Stomach (tissue), 9 donors: ENCODE measurements around the gene CPED1. TPM values are rescaled to one million over a fixed set of nuclear protein-coding genes. Genes with fewer than 3 reads are reported as not detected.

Experiments
- DNase-seq, 2 donors: peaks; one replicate each; pipeline versions ENCODE4 v3.0.0 to v3.0.0-alpha.2; 2013 to 2019
- H3K27ac ChIP-seq, 5 donors: fragments of 200-600 bp in 4 of 5; sonication (generic) in 4 of 5; one replicate each; pipeline ENCODE4 v1.5.1; 2013 to 2019; ENCODE audit warnings: mild to moderate bottlenecking in 1 of 5, moderate library complexity in 1 of 5
- H3K27me3 ChIP-seq, 3 donors: fragments of 200-600 bp; sonication (generic); one replicate each; pipeline ENCODE4 v1.5.1; 2017 to 2019; ENCODE audit warnings: mixed run types in 1 of 3
- H3K36me3 ChIP-seq, 4 donors: fragments of 200-600 bp; sonication (generic); 1 replicate in 3 of 4; 2 replicates in 1 of 4; pipeline ENCODE4 v1.5.1; 2016 to 2019
- H3K4me1 ChIP-seq, 4 donors: fragments of 200-600 bp; sonication (generic); one replicate each; pipeline ENCODE4 v1.5.1; 2016 to 2019
- H3K4me3 ChIP-seq, 4 donors: fragments of 200-600 bp; sonication (generic) in 3 of 4; one replicate each; pipeline ENCODE4 v1.5.1; 2016 to 2019; ENCODE audit warnings: mild to moderate bottlenecking in 1 of 4
- H3K9me3 ChIP-seq, 4 donors: fragments of 200-600 bp; sonication (generic); one replicate each; pipeline ENCODE4 v1.5.1; 2016 to 2019
- EP300 ChIP-seq: sonication (generic); formaldehyde crosslinking; IDR thresholded peaks from one replicate; pipeline ENCODE4 v1.6.1; 2017; ENCODE audit warnings: antibody characterized with exemption
- POLR2A ChIP-seq, 4 donors: fragments of 450-650 bp; IDR thresholded peaks; one replicate each; pipeline ENCODE4 v1.6.1; 2016; ENCODE audit warnings: antibody characterized with exemption in 4 of 4, control low read depth in 2 of 4, mild to moderate bottlenecking in 1 of 4, moderate library complexity in 1 of 4
- POLR2AphosphoS5 ChIP-seq, 3 donors: sonication (generic); formaldehyde crosslinking; IDR thresholded peaks; one replicate each; pipeline ENCODE4 v1.6.1; 2016; ENCODE audit warnings: antibody characterized with exemption in 3 of 3
- WGBS, 5 donors: extraction: QIAGEN DNeasy Blood & Tissue Kit in 3 of 5; methylation state at CpG; one replicate each; pipeline versions ENCODE4 v1.1.5 to v1.1.7; 2013 to 2018; 5-methylcytosine and 5-hydroxymethylcytosine counted together
- intact Hi-C: fragments of 100-400 bp; cut with DNase I; formaldehyde crosslinking; loops from one replicate; pipeline ENCODE4 v1.15.1; 2023; ENCODE audit warnings: low total_unique reads
- polyA plus RNA-seq, 3 donors: library from polyadenylated mRNA; stranded (reverse); fragments of 200-250 nt; gene quantifications; one replicate each; pipeline ENCODE4 v1.2.3, GENCODE V29; 2013
- total RNA-seq, 5 donors: library from RNA; depleted of rRNA; stranded (reverse); fragments of >200 nt; gene quantifications; one replicate each; pipeline versions ENCODE4 v1.1.0 to v1.2.3, GENCODE V29; 2014 to 2016
- TF ChIP-seq, protein P1 (sequence below), 7 experiments: fragments of 450-650 bp in 4 of 7; fragments of 200-600 bp in 3 of 7; sonication (generic) in 3 of 7; IDR thresholded peaks; one replicate each; pipeline ENCODE4 v1.5.1; 2016 to 2019; ENCODE audit warnings: antibody characterized with exemption in 7 of 7, control low read depth in 2 of 7, mild to moderate bottlenecking in 1 of 7
- donor health status: healthy with polysubstance abuse.
- donor health status: Bipolar disorder and iron deficiency.
- donor health status: healthy.

CPED1 gene
- total and polyA plus RNA-seq, 8 donors: 3.0 to 58.7 (median 15.9) TPM

DNA sequence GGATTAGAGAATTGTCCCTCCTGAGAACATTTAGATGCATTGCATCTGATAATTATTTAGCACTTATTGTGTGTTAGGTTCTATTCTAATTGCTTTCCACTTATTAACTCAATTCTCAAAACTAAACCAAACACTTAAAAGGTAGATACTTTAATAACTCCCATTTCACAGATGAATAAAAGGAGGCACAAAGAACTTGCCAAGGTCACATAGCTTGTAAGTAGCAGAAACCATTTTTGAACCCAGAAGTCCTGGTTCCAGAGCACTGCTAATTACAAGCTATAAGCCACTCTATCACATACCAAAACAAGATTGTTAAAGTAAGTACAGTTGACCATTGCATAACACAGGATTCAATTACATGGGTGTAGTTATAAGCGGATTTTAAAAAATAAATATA lies 164.9 kb downstream of the CPED1 start:
- WGBS, 5 donors: 92 to 100% (median 93%) methylated on average over 1 of the region's 1 CpG
- TF ChIP-seq, protein P1, sequence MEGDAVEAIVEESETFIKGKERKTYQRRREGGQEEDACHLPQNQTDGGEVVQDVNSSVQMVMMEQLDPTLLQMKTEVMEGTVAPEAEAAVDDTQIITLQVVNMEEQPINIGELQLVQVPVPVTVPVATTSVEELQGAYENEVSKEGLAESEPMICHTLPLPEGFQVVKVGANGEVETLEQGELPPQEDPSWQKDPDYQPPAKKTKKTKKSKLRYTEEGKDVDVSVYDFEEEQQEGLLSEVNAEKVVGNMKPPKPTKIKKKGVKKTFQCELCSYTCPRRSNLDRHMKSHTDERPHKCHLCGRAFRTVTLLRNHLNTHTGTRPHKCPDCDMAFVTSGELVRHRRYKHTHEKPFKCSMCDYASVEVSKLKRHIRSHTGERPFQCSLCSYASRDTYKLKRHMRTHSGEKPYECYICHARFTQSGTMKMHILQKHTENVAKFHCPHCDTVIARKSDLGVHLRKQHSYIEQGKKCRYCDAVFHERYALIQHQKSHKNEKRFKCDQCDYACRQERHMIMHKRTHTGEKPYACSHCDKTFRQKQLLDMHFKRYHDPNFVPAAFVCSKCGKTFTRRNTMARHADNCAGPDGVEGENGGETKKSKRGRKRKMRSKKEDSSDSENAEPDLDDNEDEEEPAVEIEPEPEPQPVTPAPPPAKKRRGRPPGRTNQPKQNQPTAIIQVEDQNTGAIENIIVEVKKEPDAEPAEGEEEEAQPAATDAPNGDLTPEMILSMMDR (IDR thresholded peaks at IDR 0.05): no peak
- TF ChIP-seq POLR2AphosphoS5 (IDR thresholded peaks at IDR 0.05) (no peak), EP300 (no peak), POLR2A (IDR thresholded peaks at IDR 0.05) (no peak)
- Histone ChIP-seq H3K4me3 (no peak overlapping the region), H3K27me3 (no peaks in the 10 kb centered on the region), H3K36me3 (peaks cover 0 to 17% (median 3%) of the 10 kb centered on the region in 4 donors), H3K9me3 (no peaks in the 10 kb centered on the region), H3K27ac (no peak overlapping the region), H3K4me1 (no peaks in the 10 kb centered on the region)
- intact Hi-C loops: no loop called here
- no peak for DNase-seq

- TF ChIP-seq EP300 (no peak), POLR2A (IDR thresholded peaks at IDR 0.05) (no peak)
- intact Hi-C loops: no loop called here
- H3K27me3 ChIP-seq: no peaks in the 10 kb centered on the region
- no peaks in the 10 kb centered on the region for H3K4me1 ChIP-seq
- H3K27ac ChIP-seq: no peak overlapping the region
- no peak overlapping the region for H3K4me3 ChIP-seq
- no peaks in the 10 kb centered on the region for H3K9me3 ChIP-seq
- no peak for DNase-seq
- WGBS, 5 donors: 96 to 98% (median 97%) methylated on average over 1 of the region's 1 CpG
- peaks cover 0 to 15% (median 2%) of the 10 kb centered on the region in 4 donors for H3K36me3 ChIP-seq
Observed at GRCh38 chr7:121153995-121154394, 165.5 kb downstream of the CPED1 start.

DNA sequence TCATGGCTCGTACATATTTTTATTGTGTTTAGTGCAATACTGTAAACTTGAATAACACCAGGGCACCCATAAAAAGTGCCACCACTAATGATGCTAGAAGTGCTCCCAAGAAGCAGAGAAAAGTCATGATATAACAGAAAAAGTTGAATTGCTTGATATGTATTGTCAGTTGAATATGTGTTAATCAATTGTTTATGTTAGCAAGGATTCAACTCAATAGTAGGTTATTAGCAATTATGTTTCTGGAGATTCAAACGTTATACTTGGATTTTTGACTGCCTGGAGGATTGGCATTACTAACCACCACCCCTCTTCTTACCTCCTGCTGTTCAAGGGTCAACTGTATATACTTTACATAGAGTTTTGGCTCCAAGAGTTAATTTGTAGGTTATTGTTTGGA lies 168.3 kb downstream of the CPED1 start:
- Histone ChIP-seq H3K36me3 (no peaks in the 10 kb centered on the region), H3K4me3 (no peak overlapping the region), H3K27me3 (no peaks in the 10 kb centered on the region), H3K27ac (no peak overlapping the region), H3K9me3 (no peaks in the 10 kb centered on the region), H3K4me1 (no peaks in the 10 kb centered on the region)
- 54 to 62% (median 59%) methylated on average over 2 of the region's 2 CpGs for WGBS, 5 donors
- intact Hi-C loops: no loop called here
- TF ChIP-seq POLR2AphosphoS5 (IDR thresholded peaks at IDR 0.05) (no peak), EP300 (no peak), POLR2A (IDR thresholded peaks at IDR 0.05) (no peak)
- TF ChIP-seq, protein P1 (IDR thresholded peaks at IDR 0.05): no peak
- no peak for DNase-seq

DNA sequence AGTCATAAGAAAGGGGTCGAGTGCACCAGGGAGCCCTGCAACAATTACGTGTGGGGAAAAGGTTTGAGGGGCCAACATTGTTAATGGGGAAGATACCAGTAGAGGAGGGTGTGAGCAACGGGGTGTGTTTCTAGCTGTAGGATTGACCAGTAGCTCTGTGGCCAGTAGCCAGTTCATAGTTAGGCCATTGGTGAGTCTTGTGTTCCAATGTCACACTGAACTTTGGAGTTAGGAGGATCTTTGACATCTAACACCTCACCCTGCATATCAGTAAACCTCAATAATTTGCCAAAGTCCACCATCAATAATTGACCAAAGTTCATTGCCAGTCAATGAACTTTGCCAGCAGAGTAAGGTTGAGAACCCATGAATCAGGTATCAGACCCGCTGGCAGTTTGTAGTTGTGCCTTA lies 168.8 kb downstream of the CPED1 start:
- intact Hi-C loops: no loop called here
- WGBS, 5 donors: 70 to 89% (median 79%) methylated on average over 4 of the region's 4 CpGs

More for the DNA sequence above, 168.8 kb downstream of the CPED1 start:
- Histone ChIP-seq H3K36me3 (no peaks in the 10 kb centered on the region), H3K9me3 (no peaks in the 10 kb centered on the region), H3K4me3 (no peak overlapping the region), H3K4me1 (no peaks in the 10 kb centered on the region), H3K27ac (no peak overlapping the region), H3K27me3 (no peaks in the 10 kb centered on the region)
- no peak for DNase-seq
- TF ChIP-seq POLR2A (IDR thresholded peaks at IDR 0.05) (no peak), POLR2AphosphoS5 (IDR thresholded peaks at IDR 0.05) (no peak), EP300 (no peak)
- TF ChIP-seq, protein P1 (IDR thresholded peaks at IDR 0.05): no peak
